HG03060 (cell line): ENCODE results near the gene PTPRR.
"Not testable (repeated sequence)": the region's sequence is repeated elsewhere in the genome, so short reads cannot be mapped to it uniquely, and the experiment has no call there.

ENCODE experiments used
- ATAC-seq: cut with Tn5 transposase; IDR thresholded peaks from one replicate; pipeline ENCODE4 v1.9.1; 2021; ENCODE audit warnings: low read depth, moderate number of reproducible peaks; ENCODE audit not compliant: unreplicated experiment

PTPRR gene

GRCh38 chr12:70842136-70842535 lies 78.4 kb downstream of the PTPRR start:
- no peak for ATAC-seq

DNA sequence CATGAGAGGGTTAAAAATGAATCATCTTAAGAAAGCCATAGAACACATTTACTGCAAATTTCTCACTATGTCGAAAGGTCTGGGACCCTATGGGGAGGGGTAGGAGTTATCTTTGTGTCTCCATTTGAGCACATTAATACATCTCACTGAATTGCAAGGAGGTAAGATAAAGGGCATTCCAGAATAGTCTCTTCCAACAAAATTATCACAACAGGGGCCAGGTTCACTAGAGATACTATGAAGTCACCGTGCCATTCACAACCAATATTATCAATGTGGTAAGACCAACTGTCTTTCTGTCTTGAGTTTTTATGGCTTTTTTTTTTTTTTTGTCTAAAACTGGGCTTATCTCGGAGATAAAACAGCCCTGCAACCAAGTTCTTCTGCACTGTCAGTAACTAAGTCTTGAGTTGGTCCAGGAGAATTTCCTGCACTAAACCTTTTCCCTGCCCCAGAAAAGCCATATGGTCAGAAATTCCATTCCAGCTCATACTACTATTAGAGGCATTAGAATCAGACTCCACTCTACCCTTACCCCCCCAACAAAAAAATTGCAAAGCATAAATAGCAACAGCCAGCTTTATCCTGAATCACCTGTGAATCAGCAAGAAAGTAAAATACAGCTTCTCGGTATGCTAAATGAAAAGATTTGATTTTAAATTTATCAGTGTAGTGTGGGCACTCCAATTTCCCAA lies 79.7 kb downstream of the PTPRR start:
- ATAC-seq: no peak

GRCh38 chr12:70839544-70839943 lies 81.0 kb downstream of the PTPRR start:
- no peak for ATAC-seq

DNA sequence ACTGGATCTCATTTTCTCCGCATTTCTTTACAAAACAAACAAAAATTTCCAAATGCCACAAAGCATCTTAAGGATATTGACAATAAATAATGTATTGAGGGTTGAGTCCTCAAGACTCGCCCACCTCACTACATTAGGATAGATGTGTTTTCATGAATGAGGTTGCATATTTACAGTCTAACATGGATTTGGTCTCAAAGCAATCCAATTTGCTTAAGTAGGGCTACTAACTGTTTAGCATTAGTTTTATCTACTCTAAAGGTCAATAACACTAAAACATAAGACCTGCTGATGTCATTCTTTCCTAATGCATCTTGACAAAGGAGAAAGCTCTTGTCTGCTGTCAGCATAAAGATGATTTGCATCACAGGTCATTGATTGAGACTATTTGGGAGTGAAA lies 82.4 kb downstream of the PTPRR start:
- no peak for ATAC-seq

GRCh38 chr12:70837026-70837425 lies 83.5 kb downstream of the PTPRR start:
- ATAC-seq: no peak

DNA sequence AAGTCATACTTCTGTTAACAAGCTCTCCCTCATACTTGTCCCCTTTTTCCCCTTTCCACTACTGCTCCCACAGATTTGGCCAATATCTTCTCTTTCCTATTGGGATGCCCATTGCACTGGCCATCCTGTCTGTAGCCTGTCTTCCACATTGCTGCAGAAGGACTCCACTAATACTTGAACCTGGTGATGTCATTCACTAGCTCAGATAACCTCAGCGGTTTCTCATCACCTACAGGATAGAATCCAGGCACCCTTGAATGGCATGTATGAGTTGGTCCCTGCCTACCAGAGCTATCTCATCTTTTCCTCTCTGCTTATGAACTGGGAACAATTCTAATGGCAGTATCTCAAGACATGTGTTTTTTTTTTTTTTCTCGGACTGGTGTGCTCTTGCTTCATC lies 84.6 kb downstream of the PTPRR start:
- ATAC-seq: no peak

GRCh38 chr12:70831543-70831942 lies 89.0 kb downstream of the PTPRR start:
- no peak for ATAC-seq

GRCh38 chr12:70830221-70831061 lies 90.1 kb downstream of the PTPRR start:
- ATAC-seq: no peak

- no peak for ATAC-seq
Measured at GRCh38 chr12:70829070-70829469, 91.5 kb downstream of the PTPRR start.

DNA sequence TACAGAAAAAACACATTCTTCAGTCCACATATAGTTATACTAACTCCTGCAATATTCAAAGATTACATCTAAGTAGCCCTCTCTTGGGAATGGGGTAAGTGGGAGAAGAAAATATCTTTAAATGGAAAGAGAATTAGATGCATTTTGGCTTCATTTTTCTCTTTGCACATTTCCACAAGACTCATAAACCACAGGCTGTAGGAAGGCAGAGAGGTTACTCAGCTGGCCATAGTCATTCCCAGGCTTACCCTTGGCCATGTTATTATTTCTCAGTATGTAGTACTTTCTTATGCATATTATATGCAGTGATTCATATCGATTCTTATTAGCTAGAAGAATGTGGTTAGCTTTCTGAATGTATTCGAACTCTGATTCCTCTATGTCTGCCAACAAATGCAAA lies 92.2 kb downstream of the PTPRR start:
- ATAC-seq: no peak

DNA sequence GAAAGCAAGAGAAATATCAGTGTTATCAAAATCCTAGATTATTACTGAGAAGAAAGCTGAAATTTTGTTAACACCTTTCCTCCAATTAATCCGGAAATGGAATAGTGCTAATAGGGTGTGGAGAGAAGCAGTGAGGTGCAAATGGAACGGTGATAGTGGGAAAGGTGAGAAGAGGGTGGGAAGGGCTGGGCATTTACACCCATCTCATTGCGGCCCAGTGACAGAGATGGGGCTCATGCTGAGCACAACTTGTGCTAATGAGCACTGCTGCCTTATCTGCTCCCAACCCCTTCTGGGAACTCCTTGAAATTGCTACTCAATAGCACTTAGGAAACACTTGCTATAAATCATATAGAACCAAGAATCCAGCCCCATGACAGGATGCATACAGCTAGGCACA lies 94.4 kb downstream of the PTPRR start:
- ATAC-seq: no peak

- no peak for ATAC-seq
Measured at GRCh38 chr12:70824511-70824910, 96.0 kb downstream of the PTPRR start.

DNA sequence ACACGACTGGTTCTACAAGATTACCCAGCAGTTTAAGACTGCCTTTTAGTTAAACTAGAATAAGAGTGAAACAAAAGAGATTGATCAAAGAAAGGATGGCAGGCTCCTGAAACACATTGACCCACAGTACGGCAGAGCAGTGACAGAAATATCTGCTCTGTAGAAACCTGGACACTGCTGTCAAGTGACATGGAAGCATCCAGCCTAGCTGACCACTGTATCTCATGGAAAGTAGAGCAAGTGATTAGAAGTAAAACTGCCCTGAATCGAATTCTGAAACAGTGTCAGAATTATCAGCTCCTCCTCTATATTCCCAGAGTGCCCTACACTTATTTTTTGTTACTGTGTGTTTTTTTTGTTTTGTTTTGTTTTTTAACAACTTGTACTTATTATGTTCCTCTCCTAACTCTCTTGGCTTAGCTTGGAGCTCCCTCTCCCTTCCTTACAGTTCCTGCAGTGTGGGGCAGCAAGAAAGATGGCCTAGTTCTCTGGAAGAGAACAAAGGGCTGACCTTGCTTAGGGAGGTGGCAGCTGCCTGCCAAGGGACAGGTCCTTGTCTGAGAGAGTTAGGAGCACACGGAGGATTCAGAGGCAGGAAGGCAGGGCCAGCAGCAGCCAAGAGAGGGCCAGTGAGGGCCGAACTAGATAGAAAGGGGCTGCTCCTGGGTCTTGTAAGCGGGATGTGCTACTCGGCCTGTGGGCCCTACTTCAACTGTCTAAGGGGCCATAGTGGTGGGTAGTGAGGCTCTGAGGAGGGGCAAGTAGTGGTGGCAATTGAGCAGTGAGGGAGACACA lies 97.2 kb downstream of the PTPRR start:
- no peak for ATAC-seq

DNA sequence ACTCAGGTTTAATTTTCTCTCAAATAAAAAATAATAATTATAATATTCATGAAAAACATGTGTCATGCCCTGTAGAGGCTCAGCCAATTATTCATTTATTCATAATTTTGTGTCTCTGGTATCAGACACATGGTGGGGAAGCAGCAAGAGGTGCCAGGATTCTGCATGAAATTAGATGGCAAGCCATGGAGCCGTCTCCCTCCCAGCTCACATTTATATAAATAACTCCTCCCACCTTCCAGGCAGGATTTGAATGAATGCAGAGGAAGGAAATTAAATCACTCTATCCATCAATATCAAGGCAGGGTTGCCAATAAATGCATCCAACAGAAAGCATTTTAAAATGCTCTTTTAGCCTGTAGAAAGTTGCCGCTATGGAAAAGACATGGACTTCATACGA lies 98.1 kb downstream of the PTPRR start:
- no peak for ATAC-seq

DNA sequence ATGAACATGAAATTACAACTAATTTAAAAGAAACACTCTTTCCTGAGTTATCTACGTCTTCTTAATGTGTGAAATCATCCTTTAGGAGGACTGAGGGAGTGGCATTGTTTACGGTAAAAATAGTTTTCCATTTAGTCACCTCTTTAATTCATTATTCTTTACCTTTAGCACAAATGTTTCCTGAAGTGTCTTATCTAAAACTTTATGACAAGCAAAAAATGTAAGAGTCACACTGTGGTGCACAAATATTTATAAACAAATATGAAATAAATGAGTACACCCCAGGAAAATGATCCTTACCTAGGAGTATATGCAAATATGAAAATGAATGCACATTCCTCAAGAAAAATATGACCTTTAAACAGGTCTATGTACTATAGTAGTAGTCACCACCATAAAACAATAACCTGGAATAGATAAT lies 104.6 kb downstream of the PTPRR start:
- no peak for ATAC-seq

DNA sequence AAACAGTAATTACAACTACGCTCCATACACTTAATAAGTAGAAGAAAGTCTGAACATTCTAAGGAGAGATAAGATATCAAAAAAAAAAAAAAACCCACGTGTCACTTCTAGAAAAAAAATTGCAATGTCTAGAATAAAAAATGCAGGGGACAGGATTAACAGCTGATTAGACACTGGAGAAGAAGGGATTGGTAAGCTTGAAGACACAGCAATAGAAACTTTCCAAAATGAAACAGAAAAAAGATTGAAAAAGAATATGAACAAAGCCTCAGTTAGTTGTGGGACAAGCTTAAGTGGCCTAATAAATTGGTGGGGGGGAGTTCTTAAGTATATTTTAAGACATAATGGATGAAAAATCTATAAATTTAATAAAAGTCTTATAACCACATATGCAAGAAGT lies 105.5 kb downstream of the PTPRR start:
- ATAC-seq: no peak

GRCh38 chr12:70813559-70813958 lies 107.0 kb downstream of the PTPRR start:
- ATAC-seq: no peak

DNA sequence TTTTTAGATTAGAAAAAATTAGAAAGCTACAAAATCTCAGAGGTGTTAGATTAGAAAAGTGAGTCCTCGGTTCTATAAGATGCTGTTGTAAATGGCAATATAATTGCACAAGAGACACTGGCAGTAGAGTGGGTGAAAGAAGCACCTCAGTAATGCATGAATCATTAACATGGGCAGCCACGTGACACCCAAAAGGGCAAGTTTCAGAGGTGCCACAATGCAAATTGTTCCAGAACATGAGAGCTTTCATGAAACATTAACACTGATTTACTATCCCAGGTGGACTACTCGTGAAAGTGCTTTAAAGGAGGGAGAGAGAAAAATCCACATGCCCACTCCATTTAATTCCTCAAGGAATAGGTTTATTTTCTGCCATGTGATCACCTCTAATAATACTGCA lies 108.4 kb downstream of the PTPRR start:
- ATAC-seq: peak; percentile 81

DNA sequence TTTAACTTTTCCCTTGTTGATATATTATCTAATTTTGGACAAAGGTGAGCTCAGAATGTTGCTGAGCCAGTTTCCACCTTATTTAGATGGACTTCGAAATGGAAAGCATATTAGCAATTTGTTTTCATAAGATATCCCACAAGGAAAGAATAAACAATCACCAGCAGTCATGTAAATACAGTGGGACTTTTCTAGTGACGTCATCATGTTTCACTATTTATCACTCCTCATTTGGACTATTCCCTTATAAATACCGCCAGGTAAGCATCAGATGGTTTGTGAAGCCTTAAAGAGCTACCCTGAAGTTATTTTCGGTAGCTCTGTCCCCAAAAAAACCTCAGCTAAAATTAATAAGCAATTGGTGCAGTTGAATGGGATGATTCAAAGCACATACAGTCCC lies 110.7 kb downstream of the PTPRR start:
- ATAC-seq: no peak

DNA sequence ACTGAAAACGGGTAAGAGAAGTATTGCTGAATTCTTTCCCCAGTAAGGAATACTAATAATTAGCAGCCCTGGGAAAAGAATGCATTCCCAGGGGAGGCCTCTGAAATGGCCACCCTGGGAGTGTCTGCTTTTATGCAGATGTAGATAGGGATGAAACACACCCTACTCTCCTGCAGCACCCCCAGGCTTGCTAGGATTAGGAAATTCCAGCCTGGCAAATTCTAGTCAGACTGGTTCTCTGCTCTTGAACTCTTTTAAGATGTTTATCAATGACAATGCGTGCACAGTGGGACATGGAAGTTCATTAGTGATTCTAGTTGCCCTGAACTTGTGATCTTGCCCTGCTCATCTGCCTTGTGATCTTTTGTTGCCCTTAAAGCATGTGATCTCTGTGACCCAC lies 112.5 kb downstream of the PTPRR start:
- ATAC-seq: not testable (repeated sequence)

DNA sequence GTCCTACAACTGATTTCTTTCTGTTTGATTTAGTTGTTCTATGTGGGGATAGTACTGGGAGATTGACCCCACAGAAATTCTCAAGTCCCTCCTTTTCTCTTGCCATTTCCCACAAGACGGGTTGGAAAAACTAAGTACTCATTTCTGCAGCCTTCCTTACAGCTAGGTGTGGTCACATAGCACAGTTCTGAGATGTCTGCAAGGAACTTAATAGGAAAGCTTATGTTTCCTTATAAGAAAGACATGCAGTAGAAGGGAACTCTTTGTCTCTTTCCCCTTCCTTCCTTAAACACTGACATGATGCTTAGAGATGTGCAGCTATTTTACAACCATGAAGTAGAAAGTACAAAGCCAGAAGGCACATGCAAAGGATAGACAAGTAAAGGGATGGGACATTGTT lies 113.7 kb downstream of the PTPRR start:
- no peak for ATAC-seq
